ENCODE results near the gene ANKRD6. TPM values are rescaled to one million over a fixed set of nuclear protein-coding genes. Genes with fewer than 3 reads are reported as not detected.

ANKRD6 gene
- total RNA-seq, 1 donor from 2014 or later: 20.7 TPM

DNA sequence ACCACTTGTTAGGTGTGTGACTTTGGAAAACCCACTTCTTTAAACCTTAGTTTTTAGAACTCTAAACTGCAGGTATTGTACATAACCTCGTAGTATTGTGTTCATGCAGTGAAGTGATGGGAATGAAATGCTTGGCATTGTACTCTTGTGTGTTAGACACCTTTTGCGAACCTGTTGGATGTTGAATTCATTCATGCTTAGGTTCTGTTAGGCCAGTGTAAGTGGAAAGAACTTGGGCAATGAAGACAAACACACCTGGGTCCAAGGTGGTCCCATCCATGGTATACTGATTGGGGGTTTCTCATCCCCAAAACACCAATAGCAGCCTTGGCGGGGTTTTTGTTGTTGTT, 1.2 kb downstream of the ANKRD6 start:
- TF ChIP-seq, protein P1, sequence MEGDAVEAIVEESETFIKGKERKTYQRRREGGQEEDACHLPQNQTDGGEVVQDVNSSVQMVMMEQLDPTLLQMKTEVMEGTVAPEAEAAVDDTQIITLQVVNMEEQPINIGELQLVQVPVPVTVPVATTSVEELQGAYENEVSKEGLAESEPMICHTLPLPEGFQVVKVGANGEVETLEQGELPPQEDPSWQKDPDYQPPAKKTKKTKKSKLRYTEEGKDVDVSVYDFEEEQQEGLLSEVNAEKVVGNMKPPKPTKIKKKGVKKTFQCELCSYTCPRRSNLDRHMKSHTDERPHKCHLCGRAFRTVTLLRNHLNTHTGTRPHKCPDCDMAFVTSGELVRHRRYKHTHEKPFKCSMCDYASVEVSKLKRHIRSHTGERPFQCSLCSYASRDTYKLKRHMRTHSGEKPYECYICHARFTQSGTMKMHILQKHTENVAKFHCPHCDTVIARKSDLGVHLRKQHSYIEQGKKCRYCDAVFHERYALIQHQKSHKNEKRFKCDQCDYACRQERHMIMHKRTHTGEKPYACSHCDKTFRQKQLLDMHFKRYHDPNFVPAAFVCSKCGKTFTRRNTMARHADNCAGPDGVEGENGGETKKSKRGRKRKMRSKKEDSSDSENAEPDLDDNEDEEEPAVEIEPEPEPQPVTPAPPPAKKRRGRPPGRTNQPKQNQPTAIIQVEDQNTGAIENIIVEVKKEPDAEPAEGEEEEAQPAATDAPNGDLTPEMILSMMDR (conservative IDR thresholded peaks at IDR 0.05): no peak
- Mint-ChIP-seq H3K4me1 (peaks cover 40% of the 10 kb centered on the region), H3K27me3 (ENCODE audit: low read depth) (peaks cover 23% of the 10 kb centered on the region), H3K27ac (ENCODE audit: unreplicated experiment) (no peak overlapping the region), H3K4me3 (peak overlapping the region; percentile 91), H3K36me3 (ENCODE audit: low read depth) (no peaks in the 10 kb centered on the region), H3K9me3 (peaks cover 1% of the 10 kb centered on the region)
- DNase-seq (ENCODE audit: low read depth, low spot score): no peak

DNA sequence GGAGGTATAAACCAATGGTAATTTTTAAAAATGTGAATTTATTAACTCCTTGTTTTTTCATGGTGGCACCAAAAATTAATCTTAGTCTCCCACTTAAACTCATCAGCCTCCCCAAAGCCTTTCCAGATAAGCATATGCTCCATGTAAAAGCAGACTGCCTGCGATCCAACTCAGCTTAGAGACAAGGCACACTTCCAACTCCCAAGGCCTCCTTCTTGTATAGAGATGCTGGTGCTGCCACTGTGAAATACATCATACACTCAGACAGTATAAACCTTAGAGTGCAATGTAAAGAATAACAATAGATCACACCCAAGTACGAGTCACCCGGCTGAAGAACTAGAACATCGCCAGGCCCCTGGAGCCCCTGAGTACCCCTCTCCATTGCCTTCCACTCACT, 2.0 kb downstream of the ANKRD6 start:
- no peaks in the 10 kb centered on the region for H3K36me3 Mint-ChIP-seq (ENCODE audit: low read depth)
- H3K4me1 Mint-ChIP-seq: peaks cover 39% of the 10 kb centered on the region
- TF ChIP-seq, protein P1 (conservative IDR thresholded peaks at IDR 0.05): no peak
- DNase-seq (ENCODE audit: low read depth, low spot score): no peak
- no peak overlapping the region for H3K27ac Mint-ChIP-seq (ENCODE audit: unreplicated experiment)
- H3K9me3 Mint-ChIP-seq: no peaks in the 10 kb centered on the region
- peaks cover 22% of the 10 kb centered on the region for H3K27me3 Mint-ChIP-seq (ENCODE audit: low read depth)
- H3K4me3 Mint-ChIP-seq: peak overlapping the region; percentile 91

DNA sequence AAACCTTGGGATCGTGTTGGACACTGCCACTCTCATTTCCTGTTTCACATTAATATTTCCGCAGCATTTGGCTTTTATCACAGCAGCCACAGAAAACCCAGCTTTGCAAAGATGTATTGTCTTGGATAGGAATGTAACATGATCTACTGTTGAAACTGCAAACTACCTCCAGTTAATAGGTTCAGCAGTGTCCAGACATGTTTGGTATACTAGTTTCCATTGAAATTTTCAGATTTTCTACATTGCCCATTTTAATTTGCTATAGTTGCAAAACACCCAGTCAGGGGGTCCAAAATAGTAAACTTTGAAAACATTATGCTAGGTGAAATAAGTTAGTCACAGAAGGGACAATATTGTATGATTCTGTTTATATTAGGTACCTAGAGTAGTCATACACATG, 3.3 kb downstream of the ANKRD6 start:
- no peak overlapping the region for H3K27ac Mint-ChIP-seq (ENCODE audit: unreplicated experiment)
- H3K4me1 Mint-ChIP-seq: peaks cover 29% of the 10 kb centered on the region
- no peak for DNase-seq (ENCODE audit: low read depth, low spot score)
- H3K36me3 Mint-ChIP-seq (ENCODE audit: low read depth): no peaks in the 10 kb centered on the region
- no peaks in the 10 kb centered on the region for H3K9me3 Mint-ChIP-seq
- peak overlapping the region; percentile 19 for H3K4me3 Mint-ChIP-seq
- TF ChIP-seq, protein P1 (conservative IDR thresholded peaks at IDR 0.05): no peak
- H3K27me3 Mint-ChIP-seq (ENCODE audit: low read depth): peaks cover 22% of the 10 kb centered on the region

DNA sequence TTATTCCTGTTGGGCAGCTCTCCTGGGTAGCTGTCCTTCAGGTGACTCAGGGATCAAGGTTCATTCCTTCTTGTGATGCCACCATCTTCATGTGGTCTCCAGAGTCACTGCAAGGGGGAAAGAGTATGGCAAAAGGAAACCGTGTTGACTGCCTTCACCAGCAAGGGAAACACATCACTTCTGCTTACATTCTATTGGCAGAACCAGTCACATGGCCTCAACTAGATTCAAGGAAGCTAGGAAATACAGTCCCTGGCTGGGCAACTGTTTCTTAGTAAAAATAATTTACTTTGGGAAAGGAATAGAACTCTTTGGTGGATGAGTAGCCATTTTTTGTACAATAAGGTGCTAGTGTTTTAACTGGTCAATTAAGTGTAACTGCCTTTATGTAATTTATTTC, 5.3 kb downstream of the ANKRD6 start:
- H3K27ac Mint-ChIP-seq (ENCODE audit: unreplicated experiment): no peak overlapping the region
- H3K27me3 Mint-ChIP-seq (ENCODE audit: low read depth): peaks cover 20% of the 10 kb centered on the region

DNA sequence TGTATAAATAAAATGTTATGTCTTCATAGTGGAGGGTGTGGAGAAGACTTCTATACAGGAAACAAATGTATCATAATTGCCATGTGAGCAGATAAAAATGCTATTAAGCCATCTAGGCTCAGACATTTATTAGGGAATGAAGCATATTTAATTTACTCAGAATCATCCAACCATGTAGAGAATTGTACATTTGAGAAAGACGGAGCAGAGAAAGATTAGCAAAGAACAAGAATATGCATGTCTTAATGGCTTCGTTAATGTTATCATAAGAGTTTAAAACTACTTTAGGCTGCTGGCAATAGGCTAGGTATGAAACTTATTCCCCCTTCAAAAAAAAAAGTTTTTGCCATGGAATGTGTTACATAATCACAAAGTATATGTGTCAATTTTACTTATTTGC, 6.1 kb downstream of the ANKRD6 start:
- peaks cover 20% of the 10 kb centered on the region for H3K4me1 Mint-ChIP-seq
- H3K27me3 Mint-ChIP-seq (ENCODE audit: low read depth): peaks cover 16% of the 10 kb centered on the region
- no peaks in the 10 kb centered on the region for H3K9me3 Mint-ChIP-seq
- no peak overlapping the region for H3K27ac Mint-ChIP-seq (ENCODE audit: unreplicated experiment)
- DNase-seq (ENCODE audit: low read depth, low spot score): no peak
- no peak overlapping the region for H3K4me3 Mint-ChIP-seq
- TF ChIP-seq, protein P1 (conservative IDR thresholded peaks at IDR 0.05): no peak
- H3K36me3 Mint-ChIP-seq (ENCODE audit: low read depth): no peaks in the 10 kb centered on the region

More for the DNA sequence above, 5.3 kb downstream of the ANKRD6 start:
- no peak overlapping the region for H3K4me3 Mint-ChIP-seq
- H3K9me3 Mint-ChIP-seq: no peaks in the 10 kb centered on the region
- TF ChIP-seq, protein P1 (conservative IDR thresholded peaks at IDR 0.05): no peak
- H3K36me3 Mint-ChIP-seq (ENCODE audit: low read depth): no peaks in the 10 kb centered on the region
- H3K4me1 Mint-ChIP-seq: peaks cover 24% of the 10 kb centered on the region
- no peak for DNase-seq (ENCODE audit: low read depth, low spot score)

DNA sequence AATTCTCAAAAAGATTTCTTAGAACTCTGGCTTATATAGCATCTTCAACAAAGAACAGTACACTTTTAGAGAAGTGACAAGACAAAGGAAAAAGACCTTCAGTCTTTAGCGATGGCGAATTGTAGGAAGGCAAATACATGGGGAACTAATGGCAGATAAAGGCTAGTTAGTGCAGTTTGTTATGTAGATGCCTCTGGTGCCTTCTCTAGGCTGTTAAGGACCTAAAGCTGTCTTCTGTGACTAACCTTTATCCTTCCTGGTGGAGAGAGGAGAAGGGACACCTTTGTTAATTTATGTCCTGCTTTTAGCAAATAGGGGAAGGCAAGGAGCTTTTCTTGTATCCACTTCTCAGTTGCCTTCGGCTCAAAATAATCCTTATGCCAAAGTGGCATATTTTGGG, 7.2 kb downstream of the ANKRD6 start:
- H3K9me3 Mint-ChIP-seq: no peaks in the 10 kb centered on the region
- no peak overlapping the region for H3K27ac Mint-ChIP-seq (ENCODE audit: unreplicated experiment)
- no peak overlapping the region for H3K4me3 Mint-ChIP-seq
- H3K4me1 Mint-ChIP-seq: peaks cover 11% of the 10 kb centered on the region
- H3K27me3 Mint-ChIP-seq (ENCODE audit: low read depth): peaks cover 5% of the 10 kb centered on the region
- TF ChIP-seq, protein P1 (conservative IDR thresholded peaks at IDR 0.05): no peak
- H3K36me3 Mint-ChIP-seq (ENCODE audit: low read depth): no peaks in the 10 kb centered on the region
- no peak for DNase-seq (ENCODE audit: low read depth, low spot score)
